Measurements from ENCODE around the gene COLEC11.

GRCh38 chr2:3587432-3587831 lies 7.5 kb upstream of the COLEC11 start:
- TF ChIP-seq CTCF (IDR thresholded peaks at IDR 0.05): no peak
- no peak for TF ChIP-seq POLR2A (IDR thresholded peaks at IDR 0.05)
